SHP77 treated with DMSO at 0.1 percent for 48 hours (cell line): Measurements from ENCODE around the gene NBAS.

Experiments used
- DNase-seq: peaks from one replicate; lab custom pipeline; 2025; lab: John Stamatoyannopoulos, UW

Gene NBAS

DNA sequence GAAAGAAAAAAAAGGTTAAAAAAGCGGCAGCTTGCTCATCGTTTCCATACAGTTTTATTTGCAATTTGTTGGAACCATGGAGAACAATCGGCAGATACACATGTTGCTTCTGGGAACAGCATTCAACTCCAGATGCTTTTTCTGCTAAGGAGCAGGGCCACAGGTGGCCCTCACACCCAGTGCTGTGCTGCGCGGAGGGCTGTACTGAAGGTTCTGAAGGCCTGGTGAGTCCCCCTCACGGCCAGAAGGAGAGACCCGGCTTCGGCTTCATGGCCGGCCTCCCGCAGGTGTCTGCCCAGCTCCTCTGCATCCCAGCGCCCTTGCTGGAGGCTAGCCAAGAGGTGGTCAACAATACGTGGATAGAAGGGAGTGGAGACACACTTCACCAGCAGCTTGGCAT is 394.3 kb downstream of the NBAS start:
- no peak for DNase-seq

DNA sequence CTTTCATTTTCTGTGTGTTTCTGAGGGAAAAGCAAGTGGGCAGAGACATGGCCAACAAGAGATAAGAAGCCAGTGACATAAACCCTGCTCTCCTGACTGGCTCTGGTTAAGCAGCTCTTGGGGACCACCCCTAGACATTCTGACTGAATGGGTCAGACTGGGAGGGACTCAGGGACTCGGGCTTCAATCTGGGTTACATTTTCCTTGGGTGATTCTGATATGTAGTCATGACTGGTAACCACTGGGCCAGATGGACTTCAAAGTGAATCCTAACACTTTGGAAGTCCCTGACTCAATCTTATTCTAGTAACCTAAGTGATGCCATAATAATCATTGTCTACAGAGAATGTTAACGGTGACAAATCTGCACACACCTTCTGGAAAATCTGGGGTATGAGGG is 397.8 kb downstream of the NBAS start:
- no peak for DNase-seq

DNA sequence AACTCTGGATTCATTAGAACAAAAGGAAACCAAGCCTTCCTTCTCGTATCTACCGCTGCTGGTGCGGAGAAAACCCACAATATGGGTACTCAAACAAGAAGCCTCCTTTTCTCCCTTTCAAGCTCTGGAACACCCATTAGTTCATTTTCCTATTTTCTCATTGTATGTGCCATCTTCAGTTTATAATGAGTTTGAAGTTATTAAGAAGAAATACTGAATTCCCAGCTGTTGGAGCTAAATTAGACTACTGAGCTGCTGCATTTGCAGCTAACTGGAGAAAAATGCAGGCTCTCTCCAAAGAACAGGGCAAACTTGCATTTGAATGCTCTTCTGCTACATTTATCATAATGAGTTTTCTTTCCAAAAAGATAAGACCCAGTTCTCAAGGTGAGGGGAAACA is 398.5 kb downstream of the NBAS start:
- no peak for DNase-seq

DNA sequence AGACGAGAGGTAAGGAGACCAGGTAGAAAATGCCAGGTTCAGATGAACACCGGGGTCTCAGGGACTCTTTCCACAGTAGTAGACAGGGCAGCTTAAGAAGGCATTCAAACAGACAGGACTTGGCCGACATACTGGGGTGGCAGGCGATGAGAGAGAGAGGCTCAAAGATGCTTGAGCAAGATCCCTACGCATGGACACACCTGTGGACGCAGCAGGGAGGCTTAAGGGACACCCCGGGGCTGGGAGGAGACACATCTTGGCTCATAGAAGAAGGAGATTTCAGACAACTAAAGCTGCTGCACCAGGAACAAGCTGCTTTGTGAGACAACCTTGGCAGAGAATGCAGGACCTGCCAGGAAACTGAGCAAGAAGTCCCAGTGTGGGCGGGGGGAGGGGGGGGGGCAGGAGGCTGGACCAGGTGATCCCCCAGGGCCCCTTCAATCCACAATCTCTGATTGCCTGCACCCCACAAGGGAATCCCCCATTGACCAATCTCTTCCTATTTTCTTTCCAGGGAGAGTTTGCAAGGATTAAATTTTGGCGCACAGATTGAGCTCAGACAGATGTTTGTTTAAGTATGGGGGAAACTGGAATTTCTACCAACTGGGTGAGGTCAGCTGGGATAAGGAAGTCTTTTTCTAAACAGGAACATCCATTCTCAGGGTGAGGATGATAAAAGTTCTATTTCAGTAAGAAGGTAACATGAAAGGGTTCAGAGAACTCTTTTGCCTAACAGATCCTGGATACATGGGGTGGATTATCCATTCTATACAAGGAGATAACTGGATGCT is 400.7 kb downstream of the NBAS start:
- DNase-seq, result no peak

DNA sequence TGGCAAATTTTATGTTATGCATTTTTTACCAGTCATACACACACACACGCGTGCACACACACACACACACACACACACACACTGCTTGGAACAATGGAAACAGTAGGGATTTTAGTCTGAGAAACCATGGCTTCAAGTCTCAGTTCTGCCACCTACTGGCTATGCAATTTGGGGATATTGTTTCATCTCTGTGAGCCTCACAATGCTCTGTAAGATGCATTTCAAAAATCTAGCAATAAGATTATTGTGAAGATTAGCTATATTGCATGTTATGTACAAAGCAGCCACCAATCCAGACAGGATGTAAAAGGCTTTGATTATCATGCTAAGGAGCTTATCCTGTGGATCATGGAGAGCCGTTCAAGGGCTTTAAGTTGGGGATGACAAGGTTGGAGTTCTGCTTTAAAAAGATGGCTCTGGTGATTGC is 401.4 kb downstream of the NBAS start:
- DNase-seq, result peak; percentile 45

DNA sequence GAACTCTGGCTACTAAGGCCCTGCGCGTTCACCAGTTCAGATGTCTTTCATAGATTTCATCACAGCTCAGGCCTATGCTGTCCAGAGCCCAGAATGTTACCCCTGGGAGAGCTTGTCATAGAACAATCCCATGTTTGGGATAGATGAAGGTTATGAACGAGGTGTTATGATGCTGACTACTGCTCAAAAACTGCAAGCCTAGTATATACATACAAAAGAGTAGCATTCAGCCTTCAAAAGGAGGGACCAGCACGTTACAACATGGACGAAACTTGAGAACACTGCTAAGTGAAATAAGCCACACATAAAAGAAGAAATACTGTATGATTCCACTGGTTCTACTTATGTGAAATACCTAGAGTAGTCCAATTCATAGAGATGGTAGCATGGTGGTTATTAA is 401.9 kb downstream of the NBAS start:
- no peak for DNase-seq

DNA sequence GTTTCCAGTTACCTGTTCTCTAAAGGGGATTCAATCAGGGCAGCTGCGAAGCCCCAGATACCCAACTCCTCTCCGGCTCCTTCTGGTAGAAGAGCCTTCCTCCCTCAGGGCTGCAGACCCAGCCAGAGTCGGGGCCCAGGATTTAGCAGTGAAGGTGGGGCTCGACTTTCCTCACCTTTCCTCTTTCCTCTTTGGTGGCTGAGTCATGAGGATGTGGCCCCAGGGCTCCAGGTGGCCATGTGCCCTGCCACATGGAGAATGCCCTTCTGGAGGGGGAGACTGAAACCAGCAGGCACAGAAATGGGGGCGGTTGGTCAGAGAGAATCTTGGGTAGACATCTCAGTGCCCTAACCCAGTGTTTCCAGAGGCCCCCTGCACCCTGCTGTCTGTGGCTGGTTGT is 402.6 kb downstream of the NBAS start:
- DNase-seq, result no peak

DNA sequence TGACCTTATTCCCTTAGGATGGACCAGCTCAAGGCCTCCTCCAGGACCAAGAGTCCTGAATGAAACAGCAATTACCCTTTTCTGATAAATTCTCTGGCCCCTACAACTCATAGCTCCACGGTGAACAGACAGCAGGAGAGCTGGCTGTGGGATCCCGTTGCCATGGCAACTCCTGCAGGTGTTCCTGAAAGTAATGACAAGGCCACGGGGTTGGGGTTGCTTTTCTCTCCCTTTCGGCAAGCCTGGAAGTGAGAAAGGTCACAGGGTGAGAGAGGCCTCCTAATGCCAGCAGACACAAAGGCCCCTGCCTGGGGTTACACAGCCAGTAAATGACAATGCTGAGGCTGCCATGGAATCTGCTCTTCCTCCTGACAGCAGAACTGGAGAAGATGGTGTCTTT is 403.0 kb downstream of the NBAS start:
- peak; percentile 26 for DNase-seq

DNA sequence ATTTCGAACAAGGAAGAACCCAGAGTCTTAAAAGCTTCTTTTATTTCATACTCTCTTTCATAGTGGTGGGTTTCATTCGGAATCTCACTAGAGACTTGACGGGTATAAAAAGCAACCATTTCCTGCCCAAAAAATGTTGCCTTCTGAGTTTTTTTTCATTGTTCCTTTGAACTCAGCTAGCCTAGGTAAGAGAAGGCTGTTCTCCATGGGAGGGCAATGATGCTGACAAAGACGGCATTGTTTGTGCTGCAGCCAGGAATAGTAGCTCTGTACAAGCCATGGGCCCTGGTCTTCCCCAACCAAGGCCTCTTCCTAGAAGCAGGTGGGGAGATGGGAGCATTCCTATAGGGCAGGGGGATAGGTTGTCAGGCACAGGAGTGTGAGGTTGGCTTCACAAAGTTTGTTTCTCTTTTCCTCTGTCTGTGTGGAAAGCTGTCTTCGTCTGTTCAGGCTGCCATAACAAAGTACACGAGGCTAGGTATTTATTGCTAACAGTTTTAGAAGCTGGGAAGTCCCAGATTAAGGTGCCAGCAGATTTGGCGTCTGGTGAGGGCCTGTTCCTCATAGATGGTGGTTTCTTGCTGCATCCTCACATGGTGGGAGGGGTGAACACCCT is 405.1 kb downstream of the NBAS start:
- no peak for DNase-seq

DNA sequence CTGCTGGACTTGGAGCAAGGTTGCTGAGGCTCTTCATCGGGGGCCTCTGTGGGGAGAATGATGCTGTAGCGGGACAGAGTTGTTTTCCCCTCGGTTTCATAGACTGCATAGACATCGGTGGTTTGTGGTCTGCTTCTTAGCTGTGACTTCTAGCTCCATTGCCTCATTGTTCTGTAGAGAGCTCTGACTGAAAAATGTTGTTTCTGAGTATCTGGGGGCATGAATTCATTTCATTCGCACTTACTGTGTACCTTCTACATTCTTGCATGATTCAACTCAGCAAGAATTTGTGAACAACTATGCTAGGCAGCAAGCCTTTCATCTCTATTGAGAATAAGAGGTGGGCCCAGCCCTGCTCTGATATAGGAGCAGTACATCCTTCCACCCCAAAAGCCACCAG is 406.8 kb downstream of the NBAS start:
- no peak for DNase-seq

DNA sequence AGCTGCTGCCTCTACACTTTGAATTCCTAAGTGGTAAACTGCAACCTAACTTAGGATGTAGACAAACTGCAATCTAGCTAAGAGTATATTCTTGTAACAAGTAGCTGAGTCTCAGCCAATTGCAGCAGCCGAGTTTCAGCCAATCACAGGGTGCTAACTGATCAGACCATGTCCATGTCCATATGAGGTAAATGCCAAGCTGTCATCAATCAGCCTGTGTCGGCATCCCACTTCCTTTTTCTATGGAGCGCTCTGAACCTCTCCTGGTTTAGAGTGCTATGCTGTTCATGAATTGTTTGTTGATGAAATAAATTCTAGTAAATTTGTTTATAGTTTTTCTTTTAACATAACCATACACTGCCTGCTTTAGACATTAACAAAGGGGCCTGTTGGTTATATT is 408.8 kb downstream of the NBAS start:
- no peak for DNase-seq

DNA sequence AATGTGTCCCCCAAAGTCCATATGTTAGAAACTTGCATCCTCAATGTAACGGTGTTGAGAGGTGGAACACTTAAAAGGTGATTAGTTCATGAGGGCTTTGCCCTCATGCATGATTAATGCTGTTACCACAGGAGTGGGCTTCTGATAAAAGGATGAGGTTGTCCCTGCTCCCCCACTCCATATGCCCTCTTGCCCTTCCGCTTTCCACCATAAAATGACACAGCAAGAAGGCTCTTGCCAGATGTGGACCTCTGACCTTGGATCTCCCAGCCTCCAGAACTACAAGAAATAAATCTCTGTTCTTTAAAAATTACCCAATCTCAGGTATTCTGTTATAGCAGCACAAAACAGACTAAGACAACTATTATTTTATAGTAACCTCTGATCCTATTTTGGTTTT is 412.1 kb downstream of the NBAS start:
- DNase-seq, result no peak

DNA sequence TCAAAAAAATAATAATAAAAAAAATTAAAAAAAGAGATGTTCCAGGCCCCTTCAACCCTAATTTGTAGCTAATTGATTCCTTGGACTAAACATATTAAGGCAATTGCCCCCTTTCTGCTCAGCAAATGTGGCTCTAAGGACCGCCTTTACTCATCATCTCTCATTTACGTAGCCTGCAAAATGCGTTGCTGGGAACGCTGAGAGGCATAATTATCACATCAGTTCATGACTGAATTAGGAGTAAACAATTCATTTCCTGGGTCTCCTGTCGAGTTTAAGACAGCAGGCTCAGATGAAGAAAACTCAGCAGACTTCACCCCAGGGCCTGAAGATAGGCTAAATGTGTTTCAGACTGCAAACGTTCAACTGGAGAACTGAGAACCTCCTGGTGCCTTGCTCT is 413.5 kb downstream of the NBAS start:
- DNase-seq, result no peak

DNA sequence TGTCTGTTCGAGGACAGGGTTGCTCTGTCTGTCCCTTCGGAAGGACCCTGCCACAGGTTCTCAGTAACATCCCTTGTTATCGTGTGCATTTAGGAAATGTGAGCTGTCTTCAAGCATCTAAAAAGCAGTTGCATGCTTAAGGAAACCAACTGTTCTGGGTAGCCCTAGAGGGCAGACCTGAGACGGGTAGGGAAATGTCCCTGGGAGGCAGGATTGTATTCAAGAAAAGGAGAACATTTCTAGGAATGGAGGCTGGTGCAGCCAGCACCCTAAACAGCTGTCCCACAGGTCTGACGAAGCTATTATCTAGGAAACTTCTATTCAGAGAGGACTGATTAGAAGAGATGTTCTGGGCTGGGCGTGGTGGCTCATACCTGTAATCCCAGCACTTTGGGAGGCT is 414.2 kb downstream of the NBAS start:
- no peak for DNase-seq

DNA sequence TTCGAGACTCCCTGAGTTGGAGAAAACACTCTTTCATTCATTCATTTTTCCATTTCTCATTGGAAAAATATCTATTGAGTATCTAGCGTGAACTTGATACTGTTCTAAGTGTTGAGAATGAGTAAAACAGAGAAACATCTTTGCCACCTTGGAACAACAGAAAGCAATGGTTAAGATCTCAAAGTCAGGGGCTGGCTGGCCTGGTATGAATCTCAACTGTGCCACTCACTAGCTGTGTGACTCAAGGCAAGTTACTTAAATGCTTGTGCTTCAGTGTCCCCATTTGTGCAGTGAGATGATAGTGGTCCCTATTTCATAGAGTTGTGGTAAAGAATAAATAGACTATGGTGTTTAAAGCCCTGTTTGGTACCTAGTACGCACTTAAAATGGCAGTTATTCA is 415.2 kb downstream of the NBAS start:
- no peak for DNase-seq

DNA sequence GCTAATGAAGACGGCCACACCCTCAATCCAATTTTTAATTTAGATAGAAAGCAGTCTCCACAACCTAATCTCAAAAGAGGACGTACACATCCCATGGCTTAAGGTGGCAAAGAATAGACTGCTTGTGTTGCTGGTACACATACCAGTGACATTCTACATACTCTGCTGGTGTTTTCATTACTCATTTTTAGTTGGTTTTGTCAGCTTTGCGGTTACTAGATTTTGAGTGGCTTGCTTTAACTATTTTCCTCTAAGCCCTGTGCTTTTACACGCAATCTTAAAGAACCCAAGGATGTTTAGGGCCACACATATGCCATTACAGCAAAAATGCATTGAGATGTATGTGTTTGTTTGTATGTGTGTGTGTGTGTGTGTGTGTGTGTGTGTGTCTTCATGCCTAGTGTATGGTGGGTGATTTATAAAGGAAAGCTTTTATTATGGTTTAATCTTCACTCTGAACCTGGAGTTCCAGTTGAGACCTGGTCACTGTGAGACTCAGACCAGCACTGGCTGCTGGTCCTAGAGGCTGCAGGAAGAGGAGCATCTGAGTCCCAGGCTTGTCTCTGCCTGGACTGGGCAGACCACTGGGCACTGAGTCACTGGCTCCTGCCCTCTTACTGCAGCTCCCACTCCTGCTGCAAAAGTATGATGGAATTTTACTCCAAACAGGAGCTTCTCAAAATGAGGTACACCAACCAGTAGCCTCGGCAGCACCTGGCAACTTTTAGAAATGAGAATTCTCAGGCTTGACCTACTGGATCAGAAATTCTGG is 415.9 kb downstream of the NBAS start:
- no peak for DNase-seq

DNA sequence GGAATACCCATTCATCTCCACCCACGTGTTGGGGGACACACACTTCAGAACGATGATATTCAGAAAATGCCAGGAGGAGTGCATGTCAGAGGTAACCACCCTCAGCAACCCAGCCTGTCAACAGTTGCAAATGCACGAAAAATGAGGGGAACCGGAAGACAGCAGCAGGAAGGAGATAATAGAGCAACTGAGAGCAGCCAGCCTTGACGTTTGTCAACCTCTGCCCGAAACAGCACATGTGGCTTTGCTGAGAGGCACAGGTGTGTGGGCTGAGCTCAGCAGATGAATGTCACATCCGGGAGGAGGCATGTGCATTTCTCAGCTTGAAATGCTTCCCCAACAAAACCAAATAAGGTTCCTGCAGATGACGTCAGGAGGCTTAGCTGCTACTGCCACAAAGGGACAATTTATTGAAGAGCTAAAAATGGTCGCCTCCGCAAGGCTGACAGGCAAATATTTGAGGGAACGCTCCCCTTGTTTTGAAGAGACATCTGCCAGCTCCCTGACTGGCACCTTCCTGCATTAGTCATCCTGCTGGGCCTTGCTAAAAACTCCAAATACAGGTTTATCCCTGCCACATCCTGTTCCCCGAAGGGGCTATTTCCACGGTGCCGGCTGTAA is 419.0 kb downstream of the NBAS start:
- DNase-seq, result peak; percentile 99

DNA sequence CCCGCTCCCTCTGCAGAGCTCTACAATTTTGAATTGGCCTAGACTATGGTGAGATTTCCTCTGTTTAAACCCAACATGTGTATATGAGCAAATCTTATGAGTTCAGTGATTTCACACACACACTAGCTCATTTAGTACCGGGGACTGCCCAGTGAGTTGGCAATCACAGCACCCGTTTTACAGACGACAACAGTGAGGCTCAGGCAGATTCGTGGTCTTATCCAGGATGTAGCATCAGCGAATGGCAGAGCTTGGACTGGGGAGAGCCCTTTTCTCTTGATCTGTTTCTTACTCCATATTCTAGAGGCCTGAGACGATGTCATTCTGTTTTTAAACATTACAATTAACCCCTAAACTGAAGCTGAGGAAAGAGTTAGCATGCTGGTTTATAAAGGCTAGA is 419.9 kb downstream of the NBAS start:
- DNase-seq, result no peak

DNA sequence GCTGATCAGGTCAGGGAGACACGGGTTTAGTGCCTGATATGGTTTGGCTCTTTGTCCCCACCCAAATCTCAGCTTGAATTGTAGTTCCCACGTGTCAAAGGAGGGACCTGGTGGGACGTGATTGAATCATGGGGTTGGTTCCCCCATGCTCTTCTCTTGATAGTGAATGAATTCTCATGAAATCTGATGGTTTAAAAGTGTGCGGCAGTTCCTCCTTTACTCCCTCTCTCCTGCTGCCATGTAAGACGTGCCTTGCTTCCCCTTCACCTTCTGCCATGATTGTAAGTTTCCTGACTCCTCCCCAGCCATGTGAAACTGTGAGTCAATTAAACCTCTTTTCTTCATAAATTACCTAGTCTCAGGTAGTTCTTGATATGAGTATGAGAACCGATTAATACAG is 424.5 kb downstream of the NBAS start:
- DNase-seq, result no peak

DNA sequence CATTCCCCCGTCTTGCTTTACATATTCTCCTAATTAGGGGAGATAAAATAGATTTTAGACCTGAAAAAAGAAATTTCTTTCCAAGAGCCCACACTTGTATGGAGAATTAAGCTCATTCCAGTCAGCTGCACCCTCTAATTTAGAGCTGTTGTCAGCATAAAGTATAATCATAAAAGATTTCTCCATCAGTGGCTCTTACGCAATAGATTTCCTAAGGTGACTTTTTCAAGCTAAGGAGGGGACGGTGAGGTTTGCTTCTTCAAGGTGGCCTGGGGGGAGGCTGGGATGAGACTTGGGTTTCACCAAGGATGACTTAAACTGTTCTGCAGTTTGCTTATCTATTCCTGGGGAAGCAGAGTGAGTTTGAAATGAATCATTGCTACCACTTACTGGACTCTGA is 426.2 kb downstream of the NBAS start:
- no peak for DNase-seq

DNA sequence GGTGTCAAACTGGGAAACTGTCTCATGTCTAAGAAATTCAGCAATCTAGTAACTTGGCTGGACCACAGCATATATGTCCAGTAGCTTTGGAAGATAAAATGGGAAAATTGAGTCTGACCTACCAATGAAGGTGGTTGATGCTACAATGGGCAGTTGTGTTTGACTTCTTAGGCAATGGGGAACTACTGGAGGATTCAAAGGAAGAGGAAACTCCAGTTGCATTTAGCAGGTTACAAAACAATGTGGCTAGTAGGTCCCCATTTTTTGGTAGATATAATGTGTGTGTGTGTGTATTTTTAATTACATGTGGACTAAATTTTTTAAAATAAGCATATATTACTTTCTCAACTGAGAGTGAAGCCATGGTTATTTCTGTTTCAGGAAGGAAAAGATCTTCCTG is 427.7 kb downstream of the NBAS start:
- DNase-seq, result no peak

DNA sequence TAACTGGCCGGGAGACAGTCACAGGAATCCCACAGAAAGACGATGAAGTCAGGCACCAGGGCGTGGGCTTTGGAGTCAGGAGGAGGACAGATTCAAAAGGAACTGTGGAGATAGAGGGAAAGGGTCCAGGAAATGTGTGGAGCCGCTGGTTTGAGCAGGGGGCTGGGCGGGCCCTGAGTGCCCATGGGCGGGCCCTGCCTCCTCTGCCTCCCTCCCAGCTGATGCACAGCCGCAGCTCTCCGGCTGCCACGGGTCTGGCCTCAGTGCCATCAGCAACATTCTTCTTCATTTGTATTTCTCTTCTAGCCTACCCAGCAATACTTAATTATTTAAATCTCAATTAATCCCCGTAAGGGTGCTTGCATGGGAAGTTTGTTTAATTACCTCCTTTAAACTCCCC is 432.3 kb downstream of the NBAS start:
- no peak for DNase-seq

DNA sequence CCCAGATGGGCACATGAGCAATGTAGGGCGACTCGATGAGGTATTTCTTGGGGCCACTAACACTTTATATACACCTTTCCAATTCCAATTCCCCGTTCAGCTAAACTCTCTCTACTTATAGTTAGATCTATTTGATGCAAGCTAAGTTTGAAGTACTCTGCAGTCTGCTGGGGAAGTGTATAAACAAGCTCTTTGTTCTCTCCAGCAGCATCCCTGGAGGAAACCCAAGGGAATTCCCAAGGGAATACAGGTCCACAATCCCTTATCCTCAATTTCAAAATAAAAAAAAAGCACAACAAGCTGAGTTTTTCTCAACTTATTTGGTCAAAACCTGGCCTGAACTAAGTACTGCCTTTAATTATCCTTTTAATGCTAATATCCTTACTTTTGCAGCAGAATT is 433.3 kb downstream of the NBAS start:
- DNase-seq, result no peak
